ENCODE data around the gene ABHD12.

Gene ABHD12

GRCh38 chr20:25291432-25292133 lies 99.1 kb downstream of the ABHD12 start:
- TF ChIP-seq, protein P1, sequence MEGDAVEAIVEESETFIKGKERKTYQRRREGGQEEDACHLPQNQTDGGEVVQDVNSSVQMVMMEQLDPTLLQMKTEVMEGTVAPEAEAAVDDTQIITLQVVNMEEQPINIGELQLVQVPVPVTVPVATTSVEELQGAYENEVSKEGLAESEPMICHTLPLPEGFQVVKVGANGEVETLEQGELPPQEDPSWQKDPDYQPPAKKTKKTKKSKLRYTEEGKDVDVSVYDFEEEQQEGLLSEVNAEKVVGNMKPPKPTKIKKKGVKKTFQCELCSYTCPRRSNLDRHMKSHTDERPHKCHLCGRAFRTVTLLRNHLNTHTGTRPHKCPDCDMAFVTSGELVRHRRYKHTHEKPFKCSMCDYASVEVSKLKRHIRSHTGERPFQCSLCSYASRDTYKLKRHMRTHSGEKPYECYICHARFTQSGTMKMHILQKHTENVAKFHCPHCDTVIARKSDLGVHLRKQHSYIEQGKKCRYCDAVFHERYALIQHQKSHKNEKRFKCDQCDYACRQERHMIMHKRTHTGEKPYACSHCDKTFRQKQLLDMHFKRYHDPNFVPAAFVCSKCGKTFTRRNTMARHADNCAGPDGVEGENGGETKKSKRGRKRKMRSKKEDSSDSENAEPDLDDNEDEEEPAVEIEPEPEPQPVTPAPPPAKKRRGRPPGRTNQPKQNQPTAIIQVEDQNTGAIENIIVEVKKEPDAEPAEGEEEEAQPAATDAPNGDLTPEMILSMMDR (IDR thresholded peaks at IDR 0.05; ENCODE audit: insufficient read depth, missing control alignments) = no peak
- FAIRE-seq = no peak
- DNase-seq (ENCODE audit: insufficient read length, low spot score) = no peak

DNA sequence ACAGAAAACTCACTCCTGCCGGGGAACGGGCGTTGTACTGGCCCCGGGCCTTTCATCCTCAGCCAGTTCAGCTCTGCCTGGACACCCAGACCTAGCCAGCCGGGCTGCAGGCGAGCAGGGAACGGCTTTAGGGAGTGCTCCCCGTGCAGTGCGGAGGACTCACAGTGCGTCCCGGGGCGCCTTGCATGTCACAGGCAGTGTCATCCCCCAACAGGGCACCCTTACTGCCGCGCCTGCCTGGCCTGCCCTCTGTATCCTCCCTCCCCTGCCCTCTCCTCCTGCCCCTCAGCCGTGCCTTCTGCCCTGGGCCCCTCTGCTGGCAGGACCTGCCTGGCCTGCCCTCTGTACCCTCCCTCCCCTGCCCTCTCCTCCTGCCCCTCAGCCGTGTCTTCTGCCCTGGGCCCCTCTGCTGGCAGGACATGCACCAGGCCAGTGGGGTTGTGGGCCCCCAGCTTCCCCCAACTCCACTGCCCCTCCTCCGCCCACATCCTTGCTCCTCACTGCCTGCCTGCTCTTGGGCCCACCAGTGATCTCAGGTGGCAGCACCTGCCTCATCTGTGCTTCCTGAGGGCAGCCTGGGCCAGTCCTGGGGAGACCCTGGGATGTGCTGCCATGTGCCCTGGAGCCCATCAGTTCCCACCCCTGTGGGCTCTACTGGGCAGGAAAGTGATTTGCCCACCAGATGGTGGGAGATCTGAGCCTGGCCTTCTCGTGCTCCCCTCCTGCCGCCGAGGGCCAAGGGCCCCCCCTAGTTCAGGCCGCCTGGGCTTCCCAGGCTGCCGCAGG lies 99.8 kb downstream of the ABHD12 start:
- no peak for FAIRE-seq
- TF ChIP-seq, protein P1 (IDR thresholded peaks at IDR 0.05; ENCODE audit: insufficient read depth, missing control alignments) = no peak
- DNase-seq (ENCODE audit: insufficient read length, low spot score) = no peak

- TF ChIP-seq, protein P1 (IDR thresholded peaks at IDR 0.05; ENCODE audit: insufficient read depth, missing control alignments) = no peak
- FAIRE-seq (no peak), DNase-seq (ENCODE audit: insufficient read length, low spot score) (no peak)
These were observed 100.6 kb downstream of the ABHD12 start for GRCh38 chr20:25289886-25290597.

- DNase-seq (ENCODE audit: insufficient read length, low spot score) (no peak), FAIRE-seq (no peak)
- TF ChIP-seq, protein P1 (IDR thresholded peaks at IDR 0.05; ENCODE audit: insufficient read depth, missing control alignments) = no peak
These were observed 102.1 kb downstream of the ABHD12 start for GRCh38 chr20:25288291-25289181.

DNA sequence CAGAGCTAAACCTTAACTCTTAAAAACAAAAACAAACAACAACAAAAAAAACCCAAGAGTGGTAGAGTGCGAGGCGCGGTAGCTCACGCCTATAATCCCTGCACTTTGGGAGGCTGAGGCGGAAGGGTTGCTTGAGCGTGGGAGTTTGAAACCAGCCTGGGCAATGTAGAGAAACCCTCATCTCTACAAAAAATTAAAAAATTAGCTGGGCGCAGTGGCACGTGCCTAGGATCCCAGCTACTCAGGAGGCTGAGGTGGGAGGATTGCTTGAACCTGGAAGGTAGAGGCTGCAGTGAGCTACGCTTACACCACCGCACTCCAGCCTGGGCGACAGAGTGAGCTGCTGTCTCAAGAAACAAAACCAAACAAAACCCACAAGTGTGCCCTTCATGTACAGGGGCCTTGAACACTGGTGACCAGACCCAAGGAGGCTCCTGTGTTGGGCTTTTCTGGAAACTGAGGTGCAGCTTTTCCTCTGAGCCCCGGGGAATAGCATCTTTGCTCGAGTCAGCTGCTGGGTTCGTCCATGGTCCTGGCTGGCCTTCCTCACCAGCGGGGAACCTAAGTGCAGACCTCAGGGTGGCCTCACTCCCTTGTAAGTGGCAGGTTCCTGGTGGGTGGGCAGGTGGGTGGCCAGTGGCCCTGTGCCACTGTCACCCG lies 102.9 kb downstream of the ABHD12 start:
- DNase-seq (ENCODE audit: insufficient read length, low spot score) (no peak), FAIRE-seq (no peak)
- TF ChIP-seq, protein P1 (IDR thresholded peaks at IDR 0.05; ENCODE audit: insufficient read depth, missing control alignments) = no peak

DNA sequence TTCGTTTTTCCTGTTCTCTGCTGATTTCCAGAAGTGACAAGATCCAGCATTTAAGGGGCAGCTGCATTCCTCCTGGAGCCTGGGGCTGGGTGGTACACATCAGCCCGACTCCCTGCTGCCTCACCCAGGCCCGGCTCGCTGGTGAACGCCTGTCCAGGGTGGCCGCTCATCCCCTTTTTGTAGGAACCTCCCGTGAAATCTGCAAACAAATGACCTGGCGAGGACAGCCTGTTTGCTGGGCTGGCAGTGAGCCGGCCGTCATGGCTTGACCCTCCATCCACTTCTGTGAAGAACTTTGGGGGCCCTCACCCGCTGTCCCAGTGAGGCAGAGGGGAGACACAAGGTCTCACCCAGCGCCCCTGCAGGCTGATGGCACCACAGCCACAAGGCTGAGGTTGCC lies 103.7 kb downstream of the ABHD12 start:
- FAIRE-seq = no peak
- TF ChIP-seq, protein P1 (IDR thresholded peaks at IDR 0.05; ENCODE audit: insufficient read depth, missing control alignments) = no peak
- DNase-seq (ENCODE audit: insufficient read length, low spot score) = no peak
